Measurements from ENCODE around the gene JMJD1C.

DNA sequence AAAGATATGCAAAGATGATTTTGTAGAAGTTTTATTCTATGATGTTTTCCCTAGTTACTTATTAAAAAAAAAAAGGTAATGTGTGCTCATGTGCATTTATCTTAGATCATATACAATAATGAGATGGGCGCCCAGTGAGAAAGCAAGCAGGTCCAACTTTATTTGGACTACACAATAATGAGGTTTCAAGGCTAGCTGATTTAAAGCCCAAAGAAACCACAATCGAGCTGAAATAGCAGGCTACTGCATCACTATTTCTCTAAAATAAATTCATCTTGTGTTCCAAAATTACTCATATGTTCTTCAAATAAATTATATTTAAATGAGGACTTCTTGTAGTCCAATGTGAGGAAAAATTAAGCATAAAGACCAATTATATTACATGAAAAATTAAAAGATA lies 110.1 kb downstream of the JMJD1C start:
- TF ChIP-seq, protein P1, sequence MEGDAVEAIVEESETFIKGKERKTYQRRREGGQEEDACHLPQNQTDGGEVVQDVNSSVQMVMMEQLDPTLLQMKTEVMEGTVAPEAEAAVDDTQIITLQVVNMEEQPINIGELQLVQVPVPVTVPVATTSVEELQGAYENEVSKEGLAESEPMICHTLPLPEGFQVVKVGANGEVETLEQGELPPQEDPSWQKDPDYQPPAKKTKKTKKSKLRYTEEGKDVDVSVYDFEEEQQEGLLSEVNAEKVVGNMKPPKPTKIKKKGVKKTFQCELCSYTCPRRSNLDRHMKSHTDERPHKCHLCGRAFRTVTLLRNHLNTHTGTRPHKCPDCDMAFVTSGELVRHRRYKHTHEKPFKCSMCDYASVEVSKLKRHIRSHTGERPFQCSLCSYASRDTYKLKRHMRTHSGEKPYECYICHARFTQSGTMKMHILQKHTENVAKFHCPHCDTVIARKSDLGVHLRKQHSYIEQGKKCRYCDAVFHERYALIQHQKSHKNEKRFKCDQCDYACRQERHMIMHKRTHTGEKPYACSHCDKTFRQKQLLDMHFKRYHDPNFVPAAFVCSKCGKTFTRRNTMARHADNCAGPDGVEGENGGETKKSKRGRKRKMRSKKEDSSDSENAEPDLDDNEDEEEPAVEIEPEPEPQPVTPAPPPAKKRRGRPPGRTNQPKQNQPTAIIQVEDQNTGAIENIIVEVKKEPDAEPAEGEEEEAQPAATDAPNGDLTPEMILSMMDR (IDR thresholded peaks at IDR 0.05): no peak
- TF ChIP-seq POLR2A (IDR thresholded peaks at IDR 0.05): no peak
